Epithelial cell of esophagus (primary cell): ENCODE results near the gene GNG8.

Experiments
- DNase-seq: peaks from one replicate; pipeline ENCODE4 v3.0.0; 2010; ENCODE audit warnings: low read depth
- H3K4me3 ChIP-seq: 2 replicates; pipeline ENCODE4 v1.5.1; 2011; ENCODE audit warnings: mild to moderate bottlenecking, low read length, control low read depth
- TF ChIP-seq, protein P1 (sequence below): IDR thresholded peaks from 2 replicates; pipeline ENCODE4 v1.5.1; 2011; ENCODE audit warnings: low read depth, mild to moderate bottlenecking, low read length, control low read depth, inconsistent platforms; ENCODE audit not compliant: insufficient read depth; ENCODE audit errors: missing control alignments

The GNG8 gene

DNA sequence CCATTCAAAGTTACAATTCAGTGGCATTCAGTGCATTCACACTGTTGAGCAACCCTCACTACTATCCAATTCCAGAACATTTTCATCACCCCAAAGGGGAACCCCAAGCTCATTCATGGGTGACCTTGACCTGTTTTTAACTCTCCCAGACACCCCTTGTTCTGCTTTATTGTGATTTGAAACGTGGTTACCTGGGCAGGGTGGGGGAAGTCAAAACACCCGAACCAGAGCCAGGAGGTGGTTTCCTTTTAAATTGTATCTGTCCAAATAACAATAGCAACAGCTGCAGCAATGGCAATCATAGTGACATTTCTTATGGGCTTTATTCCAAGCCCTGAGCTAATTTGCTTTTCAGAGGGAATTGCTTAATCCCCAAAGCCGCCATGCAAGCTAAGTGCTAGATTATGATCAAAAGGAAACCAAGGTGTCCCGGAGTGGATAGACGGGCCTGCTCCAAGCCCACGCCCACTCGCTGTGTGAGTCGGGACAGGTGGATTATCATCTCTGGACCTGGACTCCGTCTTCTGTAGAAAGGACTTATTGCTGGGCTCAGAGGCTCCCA, 17.3 kb downstream of the GNG8 start:
- peak; percentile 25 for DNase-seq
- TF ChIP-seq, protein P1, sequence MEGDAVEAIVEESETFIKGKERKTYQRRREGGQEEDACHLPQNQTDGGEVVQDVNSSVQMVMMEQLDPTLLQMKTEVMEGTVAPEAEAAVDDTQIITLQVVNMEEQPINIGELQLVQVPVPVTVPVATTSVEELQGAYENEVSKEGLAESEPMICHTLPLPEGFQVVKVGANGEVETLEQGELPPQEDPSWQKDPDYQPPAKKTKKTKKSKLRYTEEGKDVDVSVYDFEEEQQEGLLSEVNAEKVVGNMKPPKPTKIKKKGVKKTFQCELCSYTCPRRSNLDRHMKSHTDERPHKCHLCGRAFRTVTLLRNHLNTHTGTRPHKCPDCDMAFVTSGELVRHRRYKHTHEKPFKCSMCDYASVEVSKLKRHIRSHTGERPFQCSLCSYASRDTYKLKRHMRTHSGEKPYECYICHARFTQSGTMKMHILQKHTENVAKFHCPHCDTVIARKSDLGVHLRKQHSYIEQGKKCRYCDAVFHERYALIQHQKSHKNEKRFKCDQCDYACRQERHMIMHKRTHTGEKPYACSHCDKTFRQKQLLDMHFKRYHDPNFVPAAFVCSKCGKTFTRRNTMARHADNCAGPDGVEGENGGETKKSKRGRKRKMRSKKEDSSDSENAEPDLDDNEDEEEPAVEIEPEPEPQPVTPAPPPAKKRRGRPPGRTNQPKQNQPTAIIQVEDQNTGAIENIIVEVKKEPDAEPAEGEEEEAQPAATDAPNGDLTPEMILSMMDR, result no peak
- H3K4me3 ChIP-seq, result no peak overlapping the region

DNA sequence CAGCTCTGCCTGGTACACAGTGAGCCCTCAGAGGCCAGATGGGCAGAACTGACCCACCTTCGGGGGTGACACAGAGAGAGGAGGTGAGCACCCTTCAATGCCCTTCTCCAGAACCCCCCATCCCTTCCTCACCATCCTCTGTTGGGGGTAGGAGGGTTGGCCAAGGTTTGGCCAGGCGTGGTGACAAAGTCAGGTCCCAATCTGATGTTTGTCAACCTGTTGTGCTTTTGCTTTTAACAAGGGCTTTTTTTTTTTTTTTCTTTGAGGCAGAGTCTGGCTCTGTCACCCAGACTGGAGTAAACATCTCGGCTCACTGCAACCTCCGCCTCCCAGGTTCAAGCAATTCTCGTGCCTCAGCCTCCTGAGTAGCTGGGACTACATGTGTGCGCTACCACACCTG, 18.4 kb downstream of the GNG8 start:
- TF ChIP-seq, protein P1, result no peak
- DNase-seq, result no peak

DNA sequence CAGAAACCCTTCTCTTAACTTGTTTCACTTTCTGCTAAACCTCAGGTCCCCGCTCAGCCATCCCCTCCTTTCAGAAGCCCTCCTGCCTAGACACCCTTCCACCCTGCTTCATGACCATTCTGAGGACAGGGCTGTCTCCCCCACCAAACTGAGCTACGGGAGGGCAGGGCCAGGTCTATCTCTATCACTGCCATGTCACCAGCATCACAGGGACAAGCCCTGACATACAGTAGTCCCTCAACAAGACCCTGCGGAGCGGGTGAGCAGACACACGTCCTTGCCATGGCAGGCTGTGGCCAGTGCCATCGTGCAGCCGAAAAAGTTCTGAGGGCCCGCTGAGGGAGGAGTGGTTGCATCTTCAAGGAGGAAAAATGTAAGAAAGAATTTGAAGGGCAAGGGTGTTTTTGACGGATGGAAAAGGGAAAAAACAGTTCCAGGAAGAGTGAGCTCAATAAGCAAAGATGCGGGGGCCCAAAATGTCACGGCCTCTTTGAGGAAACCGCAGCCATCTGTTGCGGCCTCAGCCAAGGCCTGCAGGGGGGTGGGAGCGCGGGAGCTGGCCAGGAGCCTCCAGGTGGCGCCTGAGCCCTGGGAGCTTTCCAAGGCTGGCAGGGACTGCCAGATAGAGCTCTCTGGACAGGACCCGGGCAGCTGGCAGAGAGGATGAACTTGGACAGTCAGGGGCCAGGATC, 19.2 kb downstream of the GNG8 start:
- peak; percentile 68 for DNase-seq
- H3K4me3 ChIP-seq, result no peak overlapping the region
- TF ChIP-seq, protein P1, result peak; percentile 72

More for the DNA sequence above, 18.4 kb downstream of the GNG8 start:
- H3K4me3 ChIP-seq, result no peak overlapping the region

DNA sequence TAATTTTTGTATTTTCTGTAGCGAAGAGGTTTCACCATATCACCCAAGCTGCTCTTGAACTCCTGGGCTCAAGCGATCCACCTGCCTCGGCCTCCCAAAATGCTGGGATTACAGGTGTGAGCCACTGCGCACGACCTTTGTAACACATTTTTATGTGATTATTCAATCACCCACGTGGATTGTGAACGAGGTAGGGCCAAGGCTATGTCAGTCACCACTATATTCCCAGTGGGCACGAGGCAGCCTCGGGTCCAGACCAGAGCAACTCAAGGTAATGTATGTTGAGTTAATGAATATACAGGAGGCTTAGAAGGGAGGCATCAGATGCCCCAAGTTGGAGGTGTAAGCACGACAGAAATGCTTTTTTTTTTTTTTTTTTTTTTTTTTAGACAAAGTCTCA, 20.0 kb downstream of the GNG8 start:
- TF ChIP-seq, protein P1, result no peak
- no peak for DNase-seq
- no peak overlapping the region for H3K4me3 ChIP-seq

DNA sequence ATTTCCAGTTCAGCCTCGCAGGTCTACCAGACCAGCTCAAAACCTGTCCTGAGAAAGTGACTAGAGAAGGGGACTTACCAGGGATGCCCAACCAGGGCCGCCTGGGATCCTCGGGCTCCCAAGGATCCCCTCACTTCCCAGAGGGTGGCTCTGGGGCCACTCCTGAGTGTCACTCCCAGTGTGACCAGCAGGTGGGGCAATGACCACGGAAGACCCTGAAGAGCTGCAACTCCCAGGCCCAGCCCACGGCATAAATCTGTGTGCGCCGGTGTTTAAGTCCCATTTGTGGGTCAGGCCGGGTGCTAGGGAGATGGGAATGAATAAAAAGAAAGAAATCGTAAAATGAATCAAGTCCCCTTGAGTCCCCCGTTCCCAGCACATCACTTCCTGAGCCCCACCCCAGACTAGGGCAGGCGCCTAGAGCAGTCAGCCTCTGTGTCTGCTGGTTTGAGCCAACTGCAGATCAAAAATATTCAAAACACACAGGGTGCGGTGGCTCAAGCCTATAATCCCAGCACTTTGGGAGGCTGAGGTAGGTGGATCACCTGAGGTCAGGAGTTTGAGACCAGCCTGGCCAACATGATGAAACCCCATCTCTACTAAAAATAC, 21.8 kb downstream of the GNG8 start:
- TF ChIP-seq, protein P1, result peak; percentile 81
- DNase-seq, result peak; percentile 76
- H3K4me3 ChIP-seq, result no peak overlapping the region

DNA sequence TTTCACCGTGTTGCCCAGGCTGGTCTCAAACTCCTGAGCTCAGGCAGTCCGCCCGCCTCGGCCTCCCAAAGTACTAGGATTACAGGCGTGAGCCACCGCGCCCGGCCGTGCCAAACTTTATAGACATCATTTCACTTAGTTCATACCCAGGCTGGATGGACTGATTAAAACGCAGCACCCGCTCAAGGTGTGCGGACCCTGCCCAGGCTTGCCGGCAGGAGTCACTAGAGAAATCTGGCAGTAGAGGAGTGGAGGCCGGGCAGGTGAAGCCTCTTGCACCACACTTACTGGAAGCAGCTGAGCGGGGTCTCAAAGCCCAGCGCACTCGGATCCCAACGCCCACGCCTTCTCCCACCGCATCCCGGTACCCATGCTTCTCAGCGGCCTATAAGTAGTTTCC, 22.5 kb downstream of the GNG8 start:
- no peak overlapping the region for H3K4me3 ChIP-seq
- TF ChIP-seq, protein P1, result no peak
- DNase-seq, result no peak

DNA sequence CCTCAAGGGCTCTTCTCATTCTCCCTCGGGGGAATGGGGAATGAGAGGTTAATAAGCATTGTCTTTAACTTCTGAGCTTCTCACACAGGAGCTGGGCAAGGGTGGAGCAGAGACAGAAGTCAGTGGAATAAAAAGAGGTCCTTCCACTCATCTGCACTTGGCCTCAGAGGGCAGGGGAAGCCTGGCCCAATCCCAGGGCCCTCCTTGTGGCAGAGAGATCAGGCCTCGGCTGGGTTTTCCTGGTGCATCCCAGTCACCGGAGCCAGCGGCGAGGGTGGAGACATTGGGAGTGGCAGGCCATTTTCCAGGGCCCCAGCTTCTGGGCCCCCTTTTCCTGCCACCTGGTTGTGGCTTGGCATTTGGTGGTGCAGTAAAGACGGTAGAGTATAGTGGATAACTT, 24.2 kb downstream of the GNG8 start:
- DNase-seq, result no peak
- no peak overlapping the region for H3K4me3 ChIP-seq

More for the DNA sequence above, 24.2 kb downstream of the GNG8 start:
- TF ChIP-seq, protein P1, result no peak
